HG03135 (cell line): ENCODE data around the gene MEF2C.
"Not testable (repeated sequence)": the region's sequence is repeated elsewhere in the genome, so short reads cannot be mapped to it uniquely, and the experiment has no call there.

Source experiments
- ATAC-seq: cut with Tn5 transposase; IDR thresholded peaks from one replicate; pipeline ENCODE4 v1.9.1; 2021; ENCODE audit warnings: mild to moderate bottlenecking, moderate library complexity; ENCODE audit not compliant: unreplicated experiment

MEF2C gene

DNA sequence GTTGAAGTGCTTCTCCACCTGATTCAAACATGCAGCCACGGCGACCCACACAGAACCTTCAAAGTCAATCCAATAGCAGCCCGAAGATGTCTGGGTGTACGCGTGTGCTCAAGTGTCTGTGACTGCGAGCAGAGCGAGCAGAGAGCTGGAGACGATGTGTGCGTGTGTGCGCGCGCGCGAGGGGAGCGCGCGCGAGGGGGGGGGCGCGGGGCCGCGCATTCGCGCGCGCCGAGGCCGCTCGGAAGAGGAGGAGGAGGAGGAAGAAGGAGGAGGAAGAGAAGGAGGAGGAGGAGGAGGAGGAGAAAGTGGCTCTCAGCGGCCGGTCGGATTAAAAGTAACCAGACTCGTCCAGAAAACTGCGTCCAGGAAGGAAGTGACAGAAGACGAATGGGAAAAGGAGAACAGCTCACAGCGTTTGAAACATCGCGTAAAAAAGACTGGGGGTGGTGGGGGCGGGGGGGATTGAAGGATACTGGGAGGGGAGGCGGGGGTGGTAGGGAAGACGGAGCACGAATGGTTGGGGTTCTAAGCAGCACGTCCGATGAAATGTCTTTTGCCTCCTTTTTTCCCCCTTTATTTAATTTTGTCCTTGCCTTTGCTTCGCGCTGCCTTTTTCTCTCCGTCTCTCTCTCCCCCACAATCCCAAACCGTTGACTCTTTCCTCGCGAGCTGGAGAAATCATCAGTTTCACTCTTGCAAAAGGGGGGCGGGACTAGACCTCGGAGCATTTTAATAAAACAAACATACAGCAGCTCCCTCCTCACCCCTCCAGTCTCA, at the start of gene MEF2C:
Gene MEF2C, minus strand, starts transcription at position 126 of the 777 bp plus-strand sequence. CDS start 59,396 bp downstream, outside the sequence.
- peak; percentile 27 for ATAC-seq

DNA sequence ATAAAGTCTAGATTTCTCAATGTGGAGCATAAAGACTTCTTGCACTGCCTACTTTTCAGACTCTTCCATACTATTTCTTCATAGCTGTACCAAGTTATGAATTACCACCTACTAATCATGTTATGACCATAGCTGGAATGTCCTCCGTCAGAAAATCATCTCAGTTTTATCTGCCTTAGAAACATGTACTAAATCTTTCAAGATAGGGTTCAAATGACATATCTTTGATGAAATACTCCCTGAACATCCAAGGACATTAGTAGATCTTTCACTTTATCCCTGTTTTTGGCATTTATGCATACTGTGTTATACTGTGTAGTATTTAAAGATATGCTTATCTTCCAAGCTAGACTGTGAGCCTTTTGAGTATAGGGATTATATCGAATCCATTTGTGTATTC, 49.6 kb upstream of the MEF2C start:
- no peak for ATAC-seq

DNA sequence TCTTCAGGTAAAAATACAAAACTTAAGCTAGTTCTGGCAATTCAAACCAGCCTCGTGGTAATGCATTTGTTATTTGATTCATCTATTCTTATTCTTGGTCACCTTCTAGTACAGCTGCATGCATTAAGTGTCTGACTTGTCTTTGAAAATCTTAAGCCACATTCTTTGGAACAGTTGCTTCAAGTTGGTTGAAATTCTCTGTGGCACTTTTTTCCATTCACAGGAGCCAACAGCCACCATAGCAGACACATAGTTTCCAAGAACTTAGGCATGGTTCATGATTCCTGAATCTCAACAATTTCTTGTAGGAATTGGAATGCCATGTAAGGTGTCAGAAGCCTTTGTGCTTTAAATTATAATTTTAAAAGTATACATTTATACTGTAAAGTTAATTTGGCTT, 47.4 kb upstream of the MEF2C start:
- ATAC-seq = no peak

DNA sequence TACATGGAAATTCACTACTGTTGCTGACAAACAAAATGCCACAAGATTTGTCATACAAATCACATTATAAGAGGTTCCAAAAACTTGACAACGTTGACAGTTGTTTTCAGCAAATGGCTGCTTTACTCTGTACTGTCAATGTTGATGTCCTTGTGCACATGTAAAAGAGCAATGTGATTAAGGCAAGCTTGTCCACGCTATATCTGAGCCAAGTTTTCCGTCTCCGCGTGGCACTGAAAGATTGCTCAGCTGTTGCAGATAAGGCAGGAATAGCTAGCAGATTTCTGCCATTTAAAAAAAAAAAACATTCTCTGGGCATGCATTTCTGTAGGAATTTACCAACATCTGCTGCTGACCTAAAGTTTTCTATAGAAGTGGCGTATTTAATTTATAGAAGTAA, 46.4 kb upstream of the MEF2C start:
- no peak for ATAC-seq

DNA sequence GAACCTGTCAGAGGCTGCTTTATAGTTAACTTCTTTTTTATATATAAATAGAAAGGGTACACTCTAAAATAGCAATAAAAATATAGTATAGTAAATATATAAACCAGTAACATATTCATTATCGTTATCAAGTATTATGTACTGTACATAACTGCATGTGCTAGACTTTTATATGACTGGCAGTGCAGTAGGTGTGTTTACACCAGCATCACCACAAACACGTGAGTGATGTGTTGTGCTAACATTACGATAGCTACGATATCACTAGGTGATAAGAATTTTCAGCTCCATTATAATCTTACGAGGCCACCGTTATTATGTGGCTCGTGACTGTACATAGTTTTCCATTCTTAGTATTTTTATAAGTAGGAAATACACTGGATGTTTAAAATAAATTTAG, 43.8 kb upstream of the MEF2C start:
- ATAC-seq = no peak

DNA sequence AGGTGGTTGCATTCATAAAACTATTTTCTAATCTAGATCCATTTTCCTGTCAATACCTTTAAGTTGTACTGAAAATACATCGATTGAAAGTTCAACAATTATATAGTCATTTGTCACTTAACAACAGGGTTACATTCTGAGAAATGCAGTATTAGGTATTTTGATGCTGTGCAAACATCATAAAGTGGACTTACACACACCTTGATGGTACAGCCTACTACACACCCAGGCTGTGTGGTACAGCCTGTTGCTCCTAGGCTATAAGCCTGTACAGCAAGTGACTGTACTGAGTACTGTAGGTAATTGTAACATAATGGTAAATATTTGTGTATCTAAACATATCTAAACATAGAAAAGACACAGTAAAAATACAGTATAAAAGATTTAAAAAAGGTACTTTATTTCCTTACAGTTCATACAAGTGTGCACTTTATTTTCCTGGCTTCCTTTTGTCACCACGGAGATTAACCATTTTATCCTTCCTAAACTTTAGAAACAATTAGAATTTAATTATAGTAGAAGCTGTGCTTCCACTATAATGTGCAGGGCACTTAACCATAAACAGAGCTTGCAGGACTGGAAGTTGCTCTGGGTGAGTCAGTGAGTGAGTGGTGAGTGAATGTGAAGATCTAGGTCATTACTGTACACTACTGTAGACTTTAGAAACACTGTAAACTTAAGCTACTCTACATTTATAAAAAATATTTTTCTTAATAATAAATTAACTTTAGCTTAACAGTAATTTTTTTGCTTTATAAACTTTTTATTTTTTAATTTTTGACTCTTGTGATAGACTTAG, 42.9 kb upstream of the MEF2C start:
- ATAC-seq = no peak

DNA sequence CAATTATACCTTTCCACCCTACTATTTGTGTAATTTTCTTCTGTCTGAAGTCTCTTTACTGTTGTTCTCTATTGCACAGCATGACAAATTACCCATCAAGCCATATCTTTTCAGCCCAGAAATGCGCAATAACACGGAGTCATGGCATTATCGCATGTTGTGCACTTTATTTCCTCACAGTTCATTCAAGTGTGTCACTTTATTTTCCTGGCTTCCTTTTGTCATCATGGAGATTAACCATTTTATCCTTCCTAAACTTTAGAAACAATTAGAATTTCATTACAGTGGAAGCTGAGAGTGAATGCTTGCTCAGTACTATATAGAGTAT, 41.3 kb upstream of the MEF2C start:
- ATAC-seq = no peak

DNA sequence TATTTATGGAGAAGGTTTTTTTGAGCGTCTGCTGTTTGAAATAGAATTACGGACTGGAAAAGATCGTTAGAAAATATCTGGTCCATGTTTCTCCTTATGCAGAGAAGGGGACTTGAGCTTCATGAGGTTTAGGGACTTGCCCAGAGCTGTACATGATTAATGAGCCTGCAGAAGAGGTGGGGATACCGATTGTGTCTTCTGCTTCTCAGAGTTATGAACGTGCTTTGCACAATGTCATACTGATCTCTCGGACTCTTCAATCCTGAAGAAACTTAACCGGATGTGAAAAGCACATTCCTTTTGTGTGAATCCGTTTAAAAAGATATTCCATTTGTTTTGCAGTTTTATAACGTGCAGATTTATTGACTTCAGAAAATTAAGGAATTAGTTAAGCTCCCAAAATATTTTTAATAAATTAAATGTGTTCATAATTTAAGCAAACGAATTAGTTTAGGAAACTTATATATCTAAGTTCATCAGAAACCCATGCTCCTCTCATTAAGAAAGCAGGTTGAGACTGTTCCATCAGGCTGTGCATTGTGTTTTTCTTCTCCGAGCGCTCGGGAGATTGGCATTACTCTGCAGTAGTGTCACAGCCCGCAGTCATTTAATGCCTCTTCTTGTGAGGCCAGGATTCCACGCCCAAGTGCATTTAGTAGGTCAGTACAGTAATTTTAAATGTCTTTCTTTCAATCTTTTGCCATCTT, 40.8 kb upstream of the MEF2C start:
- ATAC-seq = no peak

DNA sequence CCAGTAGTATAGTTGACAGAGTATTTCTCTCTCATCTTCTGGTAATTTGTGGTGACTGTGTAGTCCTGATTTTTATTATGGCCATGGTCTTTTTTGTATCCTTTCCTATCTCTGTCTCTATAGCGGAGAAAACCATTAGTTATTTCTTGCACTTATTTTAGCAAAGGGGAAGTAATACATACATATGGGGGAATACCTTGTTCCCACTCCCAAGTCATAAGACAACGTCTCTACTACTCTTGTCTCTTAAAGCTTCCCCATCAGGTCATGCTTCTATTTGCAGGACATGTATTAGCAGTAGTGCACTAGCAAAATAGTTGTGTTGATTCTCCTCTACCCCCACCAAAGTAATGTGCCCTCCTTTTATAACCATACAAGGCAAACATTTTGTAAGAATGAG, 29.8 kb upstream of the MEF2C start:
- ATAC-seq = not testable (repeated sequence)

DNA sequence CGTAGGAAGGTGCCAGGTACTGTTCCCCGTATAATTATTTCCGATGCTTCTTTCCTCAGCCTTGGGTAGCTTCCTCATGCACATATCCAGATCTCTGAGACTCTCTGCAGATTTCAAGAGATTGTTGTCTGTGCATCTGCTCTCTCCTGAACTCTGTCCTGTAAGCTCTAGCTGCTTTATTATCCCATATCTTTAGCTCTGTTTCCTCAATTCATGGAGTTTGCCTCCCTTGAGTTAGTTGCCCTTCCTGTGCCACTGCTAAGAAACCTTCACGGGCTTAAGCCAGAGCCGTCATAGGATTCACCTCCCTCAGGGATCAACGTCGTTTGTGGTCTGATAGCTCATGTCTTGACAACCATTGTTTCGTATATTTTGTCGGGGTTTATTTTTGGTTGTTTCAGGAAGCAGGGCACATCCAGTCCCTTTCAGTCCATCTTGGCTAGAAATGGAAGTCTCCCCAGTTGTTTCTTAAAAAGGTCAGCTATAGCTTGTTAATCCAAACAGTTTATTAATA, 28.1 kb upstream of the MEF2C start:
- ATAC-seq = not testable (repeated sequence)

DNA sequence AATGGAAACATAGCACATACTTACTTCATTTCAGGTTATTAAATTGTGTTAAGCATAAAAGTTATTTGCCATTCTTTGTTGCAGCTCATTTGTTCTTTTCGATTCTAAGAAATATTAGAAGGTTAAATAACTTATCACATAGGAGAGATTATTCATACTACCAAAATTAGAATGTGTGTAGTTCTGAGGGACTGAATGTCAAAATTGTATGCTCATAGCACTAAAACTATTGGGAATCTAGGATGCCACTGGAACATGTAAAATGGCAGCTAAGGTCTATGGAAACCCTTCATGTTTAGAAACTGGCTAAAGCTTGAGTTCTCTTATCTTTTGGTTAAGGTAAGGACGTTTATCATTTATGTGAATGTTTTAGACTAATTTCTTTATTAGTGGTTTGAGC, 21.5 kb upstream of the MEF2C start:
- ATAC-seq = not testable (repeated sequence)

DNA sequence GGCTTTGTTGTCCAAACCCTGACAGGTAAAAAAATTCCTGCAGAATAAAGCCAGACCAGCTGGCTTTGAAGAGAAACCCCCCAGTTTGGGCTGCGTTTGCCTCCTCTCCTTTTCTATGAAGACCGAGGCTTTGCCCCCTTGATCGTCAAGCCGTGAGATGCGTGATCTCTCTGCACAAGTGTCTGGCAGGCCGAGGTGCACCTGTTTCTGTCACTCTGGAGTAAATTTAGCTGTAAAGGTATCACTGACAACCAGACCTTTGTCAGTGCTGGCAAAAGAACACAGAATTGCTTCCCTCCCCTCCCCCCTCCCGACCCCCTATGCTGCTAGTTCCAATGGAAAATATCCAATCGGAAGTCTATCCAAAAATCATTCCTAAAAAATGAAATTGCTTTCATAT, 21.0 kb upstream of the MEF2C start:
- not testable (repeated sequence) for ATAC-seq

DNA sequence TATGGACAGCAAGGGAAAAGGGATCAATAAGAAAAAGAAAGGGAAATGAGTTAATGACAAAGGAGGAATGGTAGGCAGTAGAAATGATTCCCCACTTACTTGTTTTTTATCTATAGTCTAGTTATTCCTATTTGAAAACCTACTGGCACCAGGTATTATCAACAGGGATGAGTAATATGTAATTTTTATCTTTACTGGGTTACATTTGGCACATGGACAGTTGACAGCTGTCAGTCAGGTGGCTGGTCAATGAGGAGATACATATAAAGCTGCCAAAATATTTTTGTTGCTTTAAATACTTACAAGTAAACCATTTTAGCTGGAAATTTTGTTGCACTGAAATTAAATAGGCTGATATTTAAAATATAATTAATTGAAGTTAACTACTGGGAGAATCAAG, 18.1 kb upstream of the MEF2C start:
- not testable (repeated sequence) for ATAC-seq

DNA sequence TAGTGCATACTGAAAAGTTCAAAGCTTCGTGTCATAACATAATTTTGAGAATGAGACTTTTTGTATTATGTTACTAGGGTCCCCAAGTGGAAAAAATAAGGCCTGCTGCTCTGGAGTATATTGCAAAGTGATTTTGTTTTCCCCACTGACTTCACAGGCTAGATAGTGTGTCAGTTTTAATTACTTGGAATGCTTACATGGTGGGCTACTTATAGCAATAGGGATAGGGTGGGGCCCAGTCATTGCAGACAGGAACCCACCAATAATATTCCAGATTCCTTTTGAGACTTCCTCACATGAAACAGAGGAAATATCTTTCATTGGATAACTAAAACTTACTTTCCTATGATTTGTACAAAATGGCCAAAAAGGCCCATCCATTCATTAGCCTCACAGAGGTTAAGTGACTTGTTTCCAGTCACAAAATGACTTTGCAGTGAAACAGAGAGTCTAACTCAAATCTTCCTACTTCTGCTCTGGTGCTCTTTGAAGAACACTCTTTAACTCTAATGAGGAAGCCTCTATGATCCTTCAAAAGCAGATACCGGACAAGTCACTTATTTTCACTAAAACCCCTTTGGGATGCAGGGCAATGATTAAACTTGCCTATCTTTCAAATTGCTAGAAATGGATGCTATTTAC, 16.2 kb upstream of the MEF2C start:
- no peak for ATAC-seq

DNA sequence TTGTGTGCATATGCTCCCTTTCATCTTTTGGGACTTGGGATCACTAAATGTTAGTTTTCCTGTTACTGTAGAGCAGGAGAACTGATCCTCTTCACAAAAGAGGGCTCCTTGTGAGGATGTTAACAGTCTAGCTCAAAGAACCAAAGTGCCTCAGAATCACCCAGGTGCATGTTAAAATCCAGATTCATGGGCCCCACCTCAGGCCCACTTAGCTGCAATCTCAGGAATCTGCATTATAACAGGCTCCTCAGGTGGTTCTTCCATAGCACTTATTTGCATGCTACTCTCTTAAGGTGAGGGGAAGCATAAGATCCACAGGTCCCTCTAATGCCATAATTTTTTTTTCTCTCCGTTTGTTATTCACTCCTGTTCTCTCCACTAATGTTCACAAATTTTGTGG, 14.8 kb upstream of the MEF2C start:
- ATAC-seq = no peak

DNA sequence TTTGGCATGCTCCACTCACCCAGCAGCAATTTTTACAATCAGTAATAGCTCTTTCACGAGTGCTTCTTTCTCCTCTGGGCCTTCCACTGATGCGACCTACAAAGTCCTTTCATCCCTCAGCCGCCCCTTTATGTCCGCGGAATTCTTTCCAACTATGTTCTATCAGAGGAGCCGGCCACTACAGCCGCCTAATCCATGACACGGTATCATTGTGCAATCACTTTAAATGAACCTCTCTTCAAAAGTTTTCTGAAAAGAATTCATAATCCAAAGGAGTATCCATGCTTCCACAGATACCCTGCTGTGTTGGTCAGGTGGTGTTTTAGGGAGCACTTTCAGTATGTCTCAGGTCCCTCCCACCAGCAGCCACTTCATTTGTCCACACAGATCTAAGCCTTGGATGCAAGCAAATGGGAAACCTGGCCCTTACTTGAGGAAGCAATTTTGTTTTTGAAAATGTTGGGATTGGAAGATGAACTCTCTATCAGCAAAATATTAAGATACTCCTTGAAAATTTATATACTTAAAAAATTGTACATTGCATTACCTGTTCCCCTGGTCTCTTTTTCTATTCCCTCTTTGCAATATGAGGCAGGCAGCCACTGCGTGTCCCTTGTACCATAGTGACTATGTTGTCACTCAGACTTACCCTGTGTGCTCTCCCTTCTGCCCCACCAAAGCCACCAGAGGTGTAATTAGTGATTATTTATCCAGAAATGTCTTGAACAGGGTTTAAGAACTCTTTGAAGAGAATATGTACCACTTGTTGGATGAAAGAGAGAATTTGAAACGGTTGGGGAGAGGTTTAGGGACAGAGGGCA, 12.9 kb upstream of the MEF2C start:
- ATAC-seq = no peak

DNA sequence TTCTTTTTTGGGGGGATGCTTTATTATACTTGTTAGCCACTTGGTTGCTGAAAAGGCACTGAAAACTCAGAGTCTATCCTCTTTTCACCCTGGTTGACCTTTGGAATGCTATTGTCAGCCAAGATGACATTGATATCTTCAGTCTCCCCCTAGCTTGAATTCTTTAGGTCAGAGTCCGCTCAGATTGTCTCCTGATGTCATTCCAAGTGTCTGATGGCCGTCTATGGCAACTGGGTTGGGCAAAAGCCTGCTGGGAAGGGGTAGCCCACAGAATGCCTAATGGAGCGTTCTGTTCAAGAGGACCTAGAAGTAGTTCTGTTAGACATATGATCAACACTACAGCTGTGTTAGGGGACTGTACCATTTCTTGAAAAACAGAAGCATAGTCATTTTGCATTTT, 9.7 kb upstream of the MEF2C start:
- no peak for ATAC-seq

DNA sequence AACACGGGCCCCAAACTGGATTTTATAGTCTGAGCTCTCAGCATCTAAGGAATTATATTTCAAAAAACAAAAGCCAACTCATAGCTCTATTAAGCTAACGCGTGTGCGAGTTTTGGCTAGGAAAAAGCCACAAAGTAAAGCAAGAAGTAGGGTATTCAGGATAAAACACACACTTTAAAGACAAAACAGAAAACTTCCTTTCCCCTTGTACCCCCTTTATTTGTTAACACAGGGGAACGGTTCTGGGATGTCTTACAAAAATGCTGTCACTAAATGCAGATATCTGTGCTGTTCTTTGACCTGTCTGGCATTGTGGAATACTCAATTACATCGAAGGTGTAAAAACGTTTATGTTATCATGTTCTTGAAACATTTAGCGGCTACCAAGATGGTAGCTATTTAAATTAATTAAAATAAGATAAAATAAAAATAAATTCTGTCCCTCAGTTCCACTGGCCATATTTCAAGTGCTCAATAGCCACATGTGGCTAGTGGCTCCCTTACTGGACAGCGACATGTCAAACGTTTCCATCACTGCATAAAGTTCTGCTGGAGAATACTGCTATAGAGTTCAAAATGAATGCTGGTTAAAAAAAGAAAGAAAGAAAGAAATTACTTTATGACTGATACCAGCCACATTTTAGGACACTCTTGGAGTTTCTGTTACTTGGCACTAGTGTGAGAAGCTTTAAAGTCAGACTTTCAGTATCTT, 7.2 kb upstream of the MEF2C start:
- ATAC-seq = no peak

DNA sequence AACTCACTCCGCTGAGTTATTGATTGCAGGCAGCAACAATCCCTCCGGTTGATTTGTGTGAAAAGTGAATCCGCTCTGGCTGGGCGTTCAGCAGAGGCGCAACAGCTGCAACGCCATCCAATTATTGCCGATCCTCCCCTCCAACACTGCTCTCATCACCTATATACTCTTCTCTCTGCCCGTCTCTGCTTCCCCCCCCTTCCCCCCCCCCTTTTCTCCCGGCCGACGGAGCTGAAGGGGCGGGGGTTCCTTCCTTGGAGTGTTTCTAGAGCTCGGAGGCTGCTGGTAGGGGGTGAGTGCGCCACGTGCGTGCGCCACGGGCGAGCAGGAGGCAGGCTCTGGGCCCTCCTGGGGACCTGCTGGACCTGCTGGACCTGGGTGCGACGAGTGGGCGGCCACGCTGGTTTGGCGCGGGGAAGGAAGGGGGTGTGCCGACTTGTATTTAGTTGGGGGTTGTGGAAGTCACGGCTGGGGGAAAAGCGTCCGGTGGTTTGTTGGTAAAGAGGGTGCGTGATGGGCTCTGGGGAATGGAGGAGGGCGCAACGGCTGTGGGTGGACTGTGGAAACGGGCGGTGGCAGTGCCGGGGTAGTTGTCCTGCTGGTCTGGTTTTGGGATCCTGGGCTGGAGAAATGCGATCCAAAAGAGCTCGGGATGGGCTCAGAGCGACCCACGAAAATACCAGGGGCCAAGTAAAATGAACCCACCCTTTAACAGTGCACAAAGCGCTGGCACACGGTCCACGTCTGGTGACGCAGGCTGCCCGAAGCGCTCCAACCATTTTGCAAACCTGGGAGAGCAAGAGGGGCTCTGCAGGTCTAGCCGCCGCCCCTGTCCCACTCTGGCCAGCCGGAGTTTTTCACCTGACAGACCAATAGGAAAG, 6.4 kb upstream of the MEF2C start:
- no peak for ATAC-seq
